Muscle of arm (tissue), 14 donors: ENCODE data around the gene CRTC2. TPM values are rescaled to one million over a fixed set of nuclear protein-coding genes. Genes with fewer than 3 reads are reported as not detected.
A peak's percentile ranks its signal among the peaks of the same experiment; 100 is the strongest.
"Not testable (repeated sequence)": the region's sequence is repeated elsewhere in the genome, so short reads cannot be mapped to it uniquely, and the experiment has no call there.

Experiments used
- DNase-seq: peaks from one replicate; pipeline ENCODE4 v3.0.0-alpha.2; 2013
- long read RNA-seq, 11 donors: transcript quantifications; one replicate each; lab custom pipeline, GENCODE V29; 2026
- polyA plus RNA-seq, 12 donors: library from polyadenylated mRNA; unstranded; fragments of 120-200 nt; gene quantifications; one replicate each; pipeline ENCODE4 v1.2.1, GENCODE V29; 2013; ENCODE audit not compliant: insufficient read length in 12 of 12

The CRTC2 gene
- 10 to 100 TPM in 11 of 12 donors, not detected in 1; 18.3 to 48.2 (median 24.3) TPM for polyA plus RNA-seq
- long read RNA-seq, donor 1, partial matches to known transcripts, result 9 of 12 reads
- long read RNA-seq, donor 1, other reads (novel, unspliced or antisense), result 0 of 12 reads
- long read RNA-seq, donor 2, partial matches to known transcripts, result 11 of 15 reads
- long read RNA-seq, donor 2, other reads (novel, unspliced or antisense), result 0 of 15 reads
- long read RNA-seq, donor 3, result 0 reads
- long read RNA-seq, donor 4, result 0 reads
- long read RNA-seq, donor 5, partial matches to known transcripts, result 14 of 18 reads
- long read RNA-seq, donor 5, other reads (novel, unspliced or antisense), result 0 of 18 reads
- long read RNA-seq, donor 6, partial matches to known transcripts, result 0 of 2 reads
- long read RNA-seq, donor 6, other reads (novel, unspliced or antisense), result 0 of 2 reads
- long read RNA-seq, donor 7, partial matches to known transcripts, result 0 of 1 reads
- long read RNA-seq, donor 7, other reads (novel, unspliced or antisense), result 0 of 1 reads
- long read RNA-seq, donor 8, partial matches to known transcripts, result 0 of 3 reads
- long read RNA-seq, donor 8, other reads (novel, unspliced or antisense), result 0 of 3 reads
- long read RNA-seq, donor 9, partial matches to known transcripts, result 0 of 1 reads
- long read RNA-seq, donor 9, other reads (novel, unspliced or antisense), result 0 of 1 reads
- long read RNA-seq, donor 10, partial matches to known transcripts, result 0 of 1 reads
- long read RNA-seq, donor 10, other reads (novel, unspliced or antisense), result 0 of 1 reads
- long read RNA-seq, donor 11, partial matches to known transcripts, result 0 of 2 reads
- long read RNA-seq, donor 11, other reads (novel, unspliced or antisense), result 0 of 2 reads

GRCh38 chr1:153958111-153958960 is at the start of gene CRTC2:
Gene CRTC2 (minus strand): TSS chr1:153958612. CDS start chr1:153958497, 115 bp downstream.
- DNase-seq, result peak; percentile 98

GRCh38 chr1:154006136-154006535 is 47.7 kb upstream of the CRTC2 start:
- DNase-seq, result no peak

GRCh38 chr1:154000420-154000819 is 42.0 kb upstream of the CRTC2 start:
- DNase-seq, result no peak

- not testable (repeated sequence) for DNase-seq
Observed at GRCh38 chr1:153996882-153997281, 38.5 kb upstream of the CRTC2 start.

- no peak for DNase-seq
Observed at GRCh38 chr1:153995640-153996039, 37.2 kb upstream of the CRTC2 start.

- DNase-seq, result no peak
Observed at GRCh38 chr1:153995202-153995601, 36.8 kb upstream of the CRTC2 start.

- DNase-seq, result no peak
Observed at GRCh38 chr1:153991806-153992205, 33.4 kb upstream of the CRTC2 start.

GRCh38 chr1:153991151-153991630 is 32.8 kb upstream of the CRTC2 start:
- no peak for DNase-seq

- DNase-seq, result peak; percentile 97
Observed at GRCh38 chr1:153990468-153991150, 32.2 kb upstream of the CRTC2 start, which contains the start of gene RPS27. Gene RPS27 (plus strand): TSS chr1:153990762. CDS start chr1:153990797, 35 bp downstream.

- no peak for DNase-seq
Observed at GRCh38 chr1:153987621-153988020, 29.2 kb upstream of the CRTC2 start.

- peak; percentile 87 for DNase-seq
Observed at GRCh38 chr1:153985941-153986761, 27.7 kb upstream of the CRTC2 start, which contains the start of gene RAB13. Gene RAB13 (minus strand): TSS chr1:153986339. CDS start chr1:153986236, 103 bp downstream.

GRCh38 chr1:153985341-153985912 is 27.0 kb upstream of the CRTC2 start:
- DNase-seq, result no peak

GRCh38 chr1:153984123-153984894 is 25.9 kb upstream of the CRTC2 start:
- DNase-seq, result no peak

GRCh38 chr1:153981735-153982134 is 23.3 kb upstream of the CRTC2 start:
- not testable (repeated sequence) for DNase-seq

- not testable (repeated sequence) for DNase-seq
Observed at GRCh38 chr1:153979091-153979490, 20.7 kb upstream of the CRTC2 start.

- no peak for DNase-seq
Observed at GRCh38 chr1:153978274-153978909, 20.0 kb upstream of the CRTC2 start.

GRCh38 chr1:153977250-153978240 is 19.1 kb upstream of the CRTC2 start, which contains the start of gene JTB:
Gene JTB (minus strand): TSS chr1:153977674. CDS start chr1:153977252, 422 bp downstream.
- peak; percentile 87 for DNase-seq
